Kidney (tissue), 14 donors: ENCODE results near the gene LEKR1. TPM values are rescaled to one million over a fixed set of nuclear protein-coding genes. Genes with fewer than 3 reads are reported as not detected.

Experiments
- DNase-seq, 5 donors: peaks; one replicate each; pipeline ENCODE4 v3.0.0-alpha.2; 2013 to 2020
- FAIRE-seq: peaks from 2 replicates; lab custom pipeline; 2012; peaks lifted over from hg19 to GRCh38; lab: Jason Lieb, UNC
- H3K27ac ChIP-seq, 2 donors: one replicate each; pipeline ENCODE4 v1.7.0; 2013; ENCODE audit warnings: low read depth in 2 of 2, low read length in 2 of 2, inconsistent platforms in 1 of 2
- H3K27me3 ChIP-seq: one replicate; pipeline ENCODE4 v1.7.1; 2013; ENCODE audit warnings: low read length, inconsistent platforms; ENCODE audit not compliant: control insufficient read depth, insufficient read depth
- H3K36me3 ChIP-seq, 3 donors: one replicate each; pipeline versions ENCODE4 v1.7.0 to v1.7.1; 2013; ENCODE audit warnings: low read length in 3 of 3, control low read depth in 1 of 3, inconsistent platforms in 1 of 3; ENCODE audit not compliant: insufficient read depth in 3 of 3, control insufficient read depth in 2 of 3
- H3K4me1 ChIP-seq, 3 donors: one replicate each; pipeline versions ENCODE4 v1.7.0 to v1.7.1; 2013; ENCODE audit warnings: low read length in 3 of 3, inconsistent platforms in 1 of 3, low read depth in 1 of 3; ENCODE audit not compliant: control insufficient read depth in 2 of 3, insufficient read depth in 2 of 3
- H3K4me3 ChIP-seq, 3 donors: one replicate each; pipeline versions ENCODE4 v1.7.0 to v1.8.1; 2013; ENCODE audit warnings: low read length in 3 of 3, control low read depth in 1 of 3, inconsistent platforms in 1 of 3
- H3K9ac ChIP-seq, 3 donors: one replicate each; pipeline versions ENCODE4 v1.7.0 to v1.7.1; 2013; ENCODE audit warnings: low read length in 3 of 3, control low read depth in 1 of 3, inconsistent platforms in 1 of 3
- H3K9me3 ChIP-seq, 3 donors: one replicate each; pipeline versions ENCODE4 v1.7.0 to v1.7.1; 2013; ENCODE audit warnings: low read length in 3 of 3, control low read depth in 1 of 3, inconsistent platforms in 1 of 3; ENCODE audit not compliant: control insufficient read depth in 2 of 3, insufficient read depth in 1 of 3
- intact Hi-C: fragments of 100-400 bp; cut with DNase I; formaldehyde crosslinking; loops from one replicate; pipeline ENCODE4 v1.11.1; 2022
- polyA plus RNA-seq: library from polyadenylated mRNA; stranded (reverse); fragments of 350-450 nt; fragmentation: Illumina TruSeq; extraction: RNeasy Lipid Tissue Mini Kit (QIAGEN cat#74804); gene quantifications from one replicate; pipeline ENCODE4 v1.2.3, GENCODE V29; 2014; ENCODE audit warnings: low read depth, low replicate concordance; ENCODE audit not compliant: insufficient read depth
- total RNA-seq: library from RNA; stranded (reverse); fragmentation: NEBNext Ultra II Directional; extraction: Animal tissue kit (Norgen Biotek cat#: 25700); gene quantifications from one replicate; pipeline ENCODE4 v1.2.1, GENCODE V29; 2021
- TF ChIP-seq, protein P1 (sequence below): IDR thresholded peaks from 3 replicates; pipeline ENCODE4 v1.5.1; 2012; ENCODE audit warnings: mild to moderate bottlenecking, moderate library complexity, borderline replicate concordance; ENCODE audit not compliant: insufficient read depth; ENCODE audit errors: extremely low read depth
- donor health status: control.
- donor health status: control.
- donor health status: control.
- donor health status: control.
- donor health status: control.
- donor health status: DM: yes; HTN: yes; CAD: no.
- donor health status: Normal renal cell carcinoma (clear cell type).

Gene LEKR1
- total and polyA plus RNA-seq, 2 donors from 2014 or later = 1.6 to 1.8 TPM

DNA sequence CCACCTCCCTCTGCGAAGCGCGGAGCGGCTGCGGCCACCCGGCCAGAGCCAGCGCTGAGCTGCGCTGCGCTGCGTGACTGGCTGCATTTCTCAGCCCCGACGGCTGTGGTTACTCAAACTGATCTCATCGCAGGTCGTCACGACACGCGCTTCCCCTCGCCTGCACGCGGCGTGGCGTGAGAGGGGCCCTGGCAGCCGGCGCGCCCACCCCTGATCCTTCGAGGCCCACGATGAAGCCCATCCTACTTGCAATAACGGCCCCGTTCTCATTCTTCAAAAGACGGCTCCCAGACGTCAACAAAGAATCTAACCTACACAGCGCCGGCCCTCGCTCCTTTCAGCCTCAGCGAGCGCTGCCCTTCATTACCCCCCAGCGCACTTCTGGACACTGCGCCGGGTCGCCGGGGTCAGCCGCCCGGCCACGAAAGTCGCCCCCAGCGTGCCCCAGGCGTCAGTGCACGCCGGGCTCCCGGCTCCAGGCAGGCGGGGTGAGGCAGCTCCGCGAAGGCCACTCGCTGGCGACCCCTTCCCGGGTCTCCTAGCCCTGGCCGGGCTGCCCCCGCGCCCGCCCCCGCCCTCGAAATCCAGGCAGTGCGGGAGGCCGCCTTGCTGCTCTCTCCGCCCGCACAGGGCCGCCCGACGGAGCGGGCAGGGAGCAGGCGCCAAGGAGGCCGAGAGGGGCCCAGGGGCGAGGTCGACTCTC lies 9.9 kb upstream of the LEKR1 start:
- no peaks in the 10 kb centered on the region for H3K9me3 ChIP-seq
- H3K27ac ChIP-seq = peak overlapping the region; percentile 68 to 80
- H3K27me3 ChIP-seq = no peaks in the 10 kb centered on the region
- no peaks in the 10 kb centered on the region for H3K36me3 ChIP-seq
- H3K4me3 ChIP-seq = peak overlapping the region; percentile 57 to 92 (median 90)
- TF ChIP-seq, protein P1, sequence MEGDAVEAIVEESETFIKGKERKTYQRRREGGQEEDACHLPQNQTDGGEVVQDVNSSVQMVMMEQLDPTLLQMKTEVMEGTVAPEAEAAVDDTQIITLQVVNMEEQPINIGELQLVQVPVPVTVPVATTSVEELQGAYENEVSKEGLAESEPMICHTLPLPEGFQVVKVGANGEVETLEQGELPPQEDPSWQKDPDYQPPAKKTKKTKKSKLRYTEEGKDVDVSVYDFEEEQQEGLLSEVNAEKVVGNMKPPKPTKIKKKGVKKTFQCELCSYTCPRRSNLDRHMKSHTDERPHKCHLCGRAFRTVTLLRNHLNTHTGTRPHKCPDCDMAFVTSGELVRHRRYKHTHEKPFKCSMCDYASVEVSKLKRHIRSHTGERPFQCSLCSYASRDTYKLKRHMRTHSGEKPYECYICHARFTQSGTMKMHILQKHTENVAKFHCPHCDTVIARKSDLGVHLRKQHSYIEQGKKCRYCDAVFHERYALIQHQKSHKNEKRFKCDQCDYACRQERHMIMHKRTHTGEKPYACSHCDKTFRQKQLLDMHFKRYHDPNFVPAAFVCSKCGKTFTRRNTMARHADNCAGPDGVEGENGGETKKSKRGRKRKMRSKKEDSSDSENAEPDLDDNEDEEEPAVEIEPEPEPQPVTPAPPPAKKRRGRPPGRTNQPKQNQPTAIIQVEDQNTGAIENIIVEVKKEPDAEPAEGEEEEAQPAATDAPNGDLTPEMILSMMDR = no peak
- no peak for FAIRE-seq
- H3K9ac ChIP-seq = peak overlapping the region in 2 of 3 donors; percentile 33 to 90
- DNase-seq = peak; percentile 67 to 81 (median 74)
- intact Hi-C loops = no loop called here
- H3K4me1 ChIP-seq = peaks cover 0 to 25% (median 0%) of the 10 kb centered on the region in 3 donors

DNA sequence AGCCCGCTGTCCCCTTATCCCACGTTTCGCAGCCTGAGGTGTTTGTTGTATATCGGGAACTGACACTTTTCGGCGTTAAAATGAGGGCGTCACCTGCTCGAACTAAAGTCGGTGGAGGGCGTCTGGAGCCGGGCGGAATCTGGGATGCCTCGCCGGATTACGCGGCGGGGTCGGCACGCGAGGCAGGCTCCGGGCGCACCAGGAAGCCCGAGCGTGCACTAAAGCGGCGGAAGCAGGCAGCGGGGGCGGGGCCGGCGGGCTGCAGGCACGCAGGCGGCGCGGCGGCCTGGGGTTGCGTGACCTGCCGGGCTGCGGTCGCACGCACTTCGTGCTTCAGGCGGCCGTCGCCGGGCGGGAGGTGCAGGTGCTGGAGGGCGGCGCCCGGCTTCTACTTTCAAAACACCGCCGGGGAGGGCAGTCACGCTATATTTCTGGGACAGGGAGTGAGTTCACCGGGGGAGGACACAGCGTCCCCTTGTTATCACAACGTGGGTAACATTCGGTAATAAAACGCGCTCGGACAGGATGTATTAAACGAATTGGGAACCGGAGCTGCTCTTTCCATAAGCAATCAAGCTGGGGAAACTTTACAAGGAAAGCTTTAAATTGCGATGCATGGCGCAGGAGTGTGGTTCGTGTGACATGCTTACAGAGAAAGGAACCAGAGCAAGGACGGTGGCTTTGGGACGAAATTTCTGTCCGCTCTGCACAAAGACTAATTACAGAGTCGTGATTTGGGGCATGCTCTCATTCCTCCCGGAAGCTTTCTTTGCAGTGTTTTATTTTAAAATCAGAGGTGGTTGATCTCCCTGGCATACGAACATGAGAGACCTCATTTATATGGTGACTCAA lies 9.1 kb upstream of the LEKR1 start:
- Histone ChIP-seq H3K9ac (peak overlapping the region; percentile 33 to 90 (median 40)), H3K27me3 (no peaks in the 10 kb centered on the region), H3K4me1 (peaks cover 0 to 25% (median 0%) of the 10 kb centered on the region in 3 donors), H3K36me3 (no peaks in the 10 kb centered on the region), H3K9me3 (no peaks in the 10 kb centered on the region), H3K4me3 (peak overlapping the region; percentile 74 to 92 (median 90)), H3K27ac (peak overlapping the region; percentile 68 to 80)
- intact Hi-C loops = no loop called here
- FAIRE-seq (no peak), DNase-seq (peak; percentile 85 to 94 (median 86))
- TF ChIP-seq, protein P1 = peak; percentile 10

DNA sequence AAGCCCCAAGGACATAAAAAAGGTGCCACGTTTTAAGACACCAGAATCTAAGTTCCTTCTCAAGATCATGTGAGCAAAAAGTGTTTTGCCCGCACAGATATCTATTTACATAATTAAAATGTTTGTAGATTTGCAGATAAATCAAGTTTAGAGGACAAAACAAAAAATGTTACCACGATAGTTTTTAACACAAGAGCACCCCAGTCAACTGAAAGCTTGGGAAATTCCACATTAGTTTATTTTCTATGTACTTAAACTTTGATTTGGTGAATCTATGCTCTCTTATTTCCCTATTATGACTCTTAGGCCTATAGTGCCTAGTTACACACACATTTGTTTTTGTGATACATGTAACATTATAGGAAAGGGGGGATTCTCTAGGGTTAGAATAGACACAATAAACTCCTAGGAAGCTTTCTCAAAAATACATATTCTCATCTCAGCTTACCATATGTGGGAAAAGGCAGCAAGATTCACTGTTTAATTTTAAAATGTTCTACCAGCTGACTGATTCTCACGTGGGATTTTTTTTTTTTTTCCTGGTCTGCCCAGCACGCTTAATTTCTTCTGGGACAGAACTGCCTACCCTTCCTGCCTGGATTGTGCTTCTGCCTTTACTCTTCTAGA lies 8.4 kb upstream of the LEKR1 start:
- peak overlapping the region in 2 of 3 donors; percentile 90 to 92 for H3K4me3 ChIP-seq
- DNase-seq (no peak), FAIRE-seq (no peak)
- peaks cover 0 to 21% (median 0%) of the 10 kb centered on the region in 3 donors for H3K4me1 ChIP-seq
- peak overlapping the region; percentile 68 to 80 for H3K27ac ChIP-seq
- H3K9ac ChIP-seq = peak overlapping the region in 2 of 3 donors; percentile 15 to 90
- H3K9me3 ChIP-seq = no peaks in the 10 kb centered on the region
- intact Hi-C loops = no loop called here
- TF ChIP-seq, protein P1 = no peak
- no peaks in the 10 kb centered on the region for H3K36me3 ChIP-seq
- no peaks in the 10 kb centered on the region for H3K27me3 ChIP-seq
